G401.6 (cell line): ENCODE data around the gene TTC7B.

ENCODE experiments used
- FAIRE-seq: peaks from 2 replicates; lab custom pipeline; 2012; peaks lifted over from hg19 to GRCh38; lab: Jason Lieb, UNC

Gene TTC7B

DNA sequence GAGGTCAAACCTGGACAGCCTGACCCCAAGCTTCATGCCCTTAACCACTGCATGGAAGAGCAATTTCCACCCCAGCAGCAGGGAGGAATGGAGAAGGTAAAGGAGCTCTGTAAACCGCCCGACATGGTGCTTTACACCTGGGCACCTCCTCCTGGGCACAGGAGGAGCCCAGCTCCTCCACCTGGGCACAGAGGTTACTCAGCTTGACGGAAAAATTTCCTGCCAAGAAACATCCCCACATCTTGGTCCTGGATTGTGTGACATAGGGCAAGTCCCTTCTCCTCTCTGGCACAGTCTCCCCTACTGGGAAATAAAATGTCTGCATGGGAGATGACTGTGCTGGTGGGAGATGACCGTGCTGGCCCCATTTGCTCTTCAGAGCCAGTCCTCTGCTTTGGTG is 40.8 kb downstream of the TTC7B start:
- no peak for FAIRE-seq

- FAIRE-seq, result no peak
Measured at GRCh38 chr14:90774316-90774715, 41.9 kb downstream of the TTC7B start.

- FAIRE-seq, result no peak
Measured at GRCh38 chr14:90773705-90774104, 42.5 kb downstream of the TTC7B start.

DNA sequence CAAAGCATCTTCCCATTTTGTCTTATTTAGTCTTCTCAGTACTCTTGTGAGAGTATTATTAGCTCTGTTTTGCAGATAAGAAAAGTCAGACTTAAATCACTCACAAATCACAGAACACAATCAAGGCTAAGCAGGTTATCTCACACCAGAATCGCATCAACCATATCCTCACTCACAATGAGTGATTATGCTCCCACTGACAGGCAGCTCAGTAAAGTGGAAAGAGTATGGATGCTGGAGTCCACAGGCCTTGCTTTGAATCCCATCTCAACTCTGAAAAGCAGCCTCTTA is 43.1 kb downstream of the TTC7B start:
- FAIRE-seq, result no peak

DNA sequence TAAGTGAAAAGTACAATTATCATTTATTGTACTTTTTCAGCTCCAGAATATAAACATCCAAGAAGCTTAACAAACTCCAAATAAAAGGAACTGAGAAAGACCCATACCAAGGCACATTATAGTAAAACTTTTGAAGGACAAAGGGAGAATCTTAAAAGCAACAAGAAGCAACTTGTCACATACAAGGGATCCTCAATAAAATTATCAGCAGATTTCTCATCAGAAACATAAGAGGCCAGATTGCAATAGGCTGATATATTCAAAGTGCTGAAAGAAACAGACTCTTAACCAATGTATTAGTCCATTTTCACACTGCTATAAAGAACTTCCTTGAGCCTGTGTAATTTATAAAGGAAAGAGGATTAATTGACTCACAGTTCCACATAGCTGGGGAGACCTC is 48.3 kb downstream of the TTC7B start:
- no peak for FAIRE-seq

DNA sequence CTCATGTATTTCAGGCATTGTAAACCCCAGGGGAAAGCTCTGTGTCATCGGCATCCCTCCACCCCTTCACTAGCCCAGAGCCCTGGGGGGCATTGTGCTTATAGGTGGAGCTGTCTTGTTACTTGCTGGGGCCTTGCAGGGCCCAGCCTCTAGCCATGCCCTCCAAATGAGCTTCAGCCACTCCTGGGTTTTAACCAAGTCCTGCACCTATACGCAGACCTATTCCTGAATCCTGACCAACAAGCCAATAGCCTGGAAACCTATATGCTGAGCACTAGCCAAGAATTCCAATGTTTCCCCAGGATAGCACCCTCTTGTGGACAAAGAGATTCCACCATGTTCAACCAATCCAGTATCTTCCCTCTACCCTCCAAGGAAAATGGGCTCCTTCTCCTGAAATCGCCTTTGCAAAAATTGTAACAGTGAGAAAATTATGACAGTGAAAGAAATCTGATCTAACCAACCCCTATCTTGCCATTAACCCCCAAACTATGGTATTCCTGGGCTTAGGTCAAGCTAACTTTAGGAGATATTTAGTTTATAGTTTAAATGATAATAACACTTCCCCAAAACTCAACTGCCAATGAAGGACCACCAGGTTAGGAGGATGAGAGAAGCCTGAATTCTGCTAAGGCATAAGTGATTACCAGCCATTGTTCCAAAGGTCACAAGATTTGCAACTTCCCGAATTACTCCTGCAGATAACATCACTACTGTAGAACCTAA is 55.5 kb downstream of the TTC7B start:
- peak; percentile 55 for FAIRE-seq

- FAIRE-seq, result no peak
Measured at GRCh38 chr14:90760078-90760444, 56.2 kb downstream of the TTC7B start.

GRCh38 chr14:90759370-90760077 is 56.7 kb downstream of the TTC7B start:
- FAIRE-seq, result no peak

DNA sequence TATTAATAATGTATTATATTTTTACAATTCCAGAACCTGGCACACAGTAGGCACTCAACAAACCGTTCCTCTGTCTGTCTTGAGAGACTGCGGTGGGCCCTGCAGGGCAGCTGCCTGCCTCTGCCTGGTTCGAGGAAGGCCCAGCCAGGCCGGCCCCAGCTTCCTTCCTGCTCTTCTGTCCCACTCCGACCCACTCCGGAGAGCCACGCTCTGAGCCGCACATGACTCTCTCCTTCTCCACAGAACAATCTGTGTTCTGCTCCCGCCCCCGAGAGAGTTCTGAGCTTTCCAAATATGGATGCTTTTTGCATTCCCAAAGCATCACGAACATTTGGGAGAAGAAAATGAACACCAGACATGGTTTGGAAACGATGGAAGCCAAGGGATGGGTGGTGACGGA is 57.3 kb downstream of the TTC7B start:
- FAIRE-seq, result no peak

GRCh38 chr14:90758028-90758889 is 58.0 kb downstream of the TTC7B start:
- no peak for FAIRE-seq

DNA sequence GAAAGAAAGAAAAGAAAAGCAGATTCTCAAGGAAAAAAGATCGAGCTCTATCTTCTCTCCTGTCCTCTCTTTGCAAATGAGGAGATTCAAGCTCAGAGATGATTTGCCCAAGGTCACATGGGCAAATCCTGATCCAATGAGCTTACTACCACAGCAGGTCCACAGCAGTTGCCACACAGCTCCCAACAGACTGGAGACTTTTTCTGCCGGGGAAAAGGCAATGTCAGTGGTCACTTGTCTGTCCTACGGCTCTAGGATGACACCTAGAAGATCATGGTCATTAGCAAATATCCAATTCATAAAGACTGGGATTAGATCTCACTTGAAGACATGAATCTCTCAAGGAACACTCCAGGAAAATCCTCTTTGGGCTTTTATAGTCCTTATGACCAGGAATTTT is 58.8 kb downstream of the TTC7B start:
- FAIRE-seq, result no peak

- FAIRE-seq, result no peak
Measured at GRCh38 chr14:90756755-90757345, 59.4 kb downstream of the TTC7B start.

DNA sequence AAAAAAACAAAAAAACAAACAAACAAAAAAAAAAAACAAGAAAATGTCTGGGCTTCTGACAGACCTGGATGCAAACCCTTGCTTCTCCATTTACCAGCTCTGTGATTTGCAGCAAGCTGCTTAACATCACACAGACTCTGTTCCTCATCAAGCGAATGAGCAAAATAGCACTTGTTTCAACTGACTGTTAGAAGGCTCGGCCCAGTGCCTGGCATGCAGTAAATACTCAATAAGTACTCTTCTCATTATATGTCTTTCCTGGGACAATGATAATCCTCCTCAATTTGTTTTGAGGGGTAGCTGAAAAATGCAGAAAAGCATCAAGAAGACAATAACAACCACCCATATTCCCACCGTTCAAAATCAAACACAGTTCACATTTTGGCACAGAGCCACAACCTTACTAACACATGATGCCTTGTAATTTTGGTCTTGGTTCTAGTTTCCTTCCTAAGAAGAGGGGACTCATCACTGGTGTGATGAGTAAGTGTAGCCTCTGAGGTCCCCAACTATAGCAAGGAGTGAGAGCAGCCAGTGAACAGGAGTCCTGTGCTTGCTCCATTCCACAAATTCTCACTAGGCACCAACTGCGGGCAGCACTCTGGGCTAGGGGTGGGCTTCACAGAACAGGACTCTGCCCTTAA is 60.4 kb downstream of the TTC7B start:
- no peak for FAIRE-seq

- no peak for FAIRE-seq
Measured at GRCh38 chr14:90753456-90754005, 62.7 kb downstream of the TTC7B start.

DNA sequence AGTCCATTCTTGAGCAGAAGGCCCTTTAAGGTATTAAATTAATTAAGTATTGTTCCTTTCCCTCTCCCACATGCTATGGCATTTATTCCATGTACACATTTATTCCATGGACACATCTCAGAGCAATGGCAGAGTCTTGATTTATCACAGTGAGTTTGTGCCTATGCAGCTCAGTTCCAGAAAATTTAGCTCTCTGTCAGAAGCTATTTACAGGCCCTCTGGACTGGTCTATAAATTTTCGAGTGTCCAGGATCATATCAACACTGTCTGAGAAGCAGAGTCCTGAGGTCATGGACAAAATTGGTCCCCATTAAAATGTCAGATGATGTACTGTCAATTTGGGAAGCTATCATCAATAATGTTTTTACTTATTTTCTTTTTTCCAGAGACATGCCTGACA is 65.5 kb downstream of the TTC7B start:
- no peak for FAIRE-seq

DNA sequence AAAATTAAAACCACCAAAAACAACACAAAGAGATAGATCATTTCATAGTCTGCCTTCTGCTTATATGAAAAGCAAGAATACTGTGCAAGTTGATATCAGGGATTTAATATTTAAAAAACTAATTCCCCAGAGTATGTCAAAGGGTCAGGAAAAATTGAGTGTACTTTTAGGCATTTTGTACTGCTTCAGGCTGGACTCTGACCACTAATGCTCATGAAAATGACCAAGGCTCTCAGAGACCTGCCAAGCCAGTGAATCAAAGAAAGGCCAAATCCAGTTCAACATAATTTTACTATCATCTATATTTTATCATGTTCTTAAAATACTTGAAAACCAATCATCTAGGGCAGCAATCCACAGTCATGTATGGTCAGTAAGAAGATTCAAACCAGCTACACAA is 66.0 kb downstream of the TTC7B start:
- no peak for FAIRE-seq

DNA sequence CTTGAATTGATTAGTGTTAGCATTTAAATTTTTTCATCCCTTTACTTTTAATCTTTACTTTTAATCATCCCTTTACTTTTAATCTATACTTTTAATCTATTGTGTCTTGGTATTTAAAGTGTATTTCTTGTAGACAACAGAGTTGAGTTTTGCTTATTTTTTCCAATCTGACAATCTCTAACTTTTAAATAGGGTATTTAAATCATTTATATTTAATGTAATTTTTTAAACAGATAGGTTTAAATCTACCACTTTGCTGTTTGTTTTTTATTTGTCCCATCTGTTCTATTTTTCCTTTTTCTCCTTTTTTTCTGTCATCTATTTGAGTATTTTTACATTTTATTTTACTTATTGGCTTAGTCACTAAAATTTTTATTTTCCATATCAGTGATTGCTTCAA is 68.3 kb downstream of the TTC7B start:
- peak; percentile 40 for FAIRE-seq

- FAIRE-seq, result no peak
Measured at GRCh38 chr14:90743826-90744225, 72.4 kb downstream of the TTC7B start.

- no peak for FAIRE-seq
Measured at GRCh38 chr14:90743425-90743824, 72.8 kb downstream of the TTC7B start.

DNA sequence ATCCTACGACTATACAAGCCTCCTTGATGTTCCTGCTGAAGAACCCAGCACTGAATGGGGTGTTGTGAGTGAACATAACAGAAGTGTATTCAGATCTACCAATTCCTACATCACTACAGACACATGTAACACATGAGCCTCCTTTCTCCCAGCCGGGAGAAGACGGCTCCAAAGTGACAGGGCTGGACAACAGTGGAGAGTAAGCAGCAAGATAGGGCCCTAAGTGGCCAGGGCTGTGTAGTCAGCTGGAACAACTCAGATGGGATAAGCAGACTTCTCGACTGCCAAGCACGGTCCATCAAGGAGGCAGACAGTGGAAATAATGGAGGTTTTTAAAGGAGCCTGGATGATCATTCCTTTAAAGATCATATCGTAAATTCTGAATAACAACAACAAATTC is 73.5 kb downstream of the TTC7B start:
- no peak for FAIRE-seq

DNA sequence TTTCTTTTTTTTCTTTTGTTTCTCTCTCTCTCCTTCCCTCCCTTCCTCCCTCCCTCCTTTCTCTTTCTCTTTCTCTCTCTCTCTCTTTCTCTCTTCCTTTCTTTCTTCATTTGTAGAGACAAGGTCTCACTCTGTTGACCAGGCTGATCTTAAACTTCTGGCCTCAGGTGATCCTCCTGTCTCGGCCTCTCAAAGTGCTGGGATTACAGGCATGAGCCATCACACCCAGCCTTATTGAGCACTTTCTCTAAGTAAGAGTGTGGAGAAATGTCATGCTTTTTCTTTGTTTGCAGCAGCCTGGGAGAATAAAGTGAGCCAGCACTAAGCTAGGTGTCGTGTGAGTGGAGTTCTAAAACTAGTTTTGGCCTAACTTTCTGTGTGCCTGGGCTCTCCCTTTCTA is 74.0 kb downstream of the TTC7B start:
- no peak for FAIRE-seq

DNA sequence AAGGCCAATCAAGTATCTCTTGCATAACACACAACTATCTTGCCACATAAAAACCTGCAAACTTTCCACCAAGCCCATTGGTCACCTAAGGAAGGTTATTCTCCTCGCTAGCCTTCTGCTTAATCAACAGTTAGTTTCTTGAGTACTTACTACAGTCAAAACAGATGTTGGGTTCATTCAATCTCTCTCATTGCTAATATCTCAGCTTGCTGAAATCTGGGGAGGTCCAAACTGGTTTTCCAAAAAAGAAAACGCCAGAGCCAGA is 74.6 kb downstream of the TTC7B start:
- FAIRE-seq, result no peak
